DMS 273 (cell line): ENCODE data around the gene GCNT2.
A peak's percentile ranks its signal among the peaks of the same experiment; 100 is the strongest.
"Not testable (repeated sequence)": the region's sequence is repeated elsewhere in the genome, so short reads cannot be mapped to it uniquely, and the experiment has no call there.

Experiments
- DNase-seq: peaks from one replicate; lab custom pipeline; 2025; ENCODE audit not compliant: unreplicated experiment; lab: John Stamatoyannopoulos, UW

Gene GCNT2

DNA sequence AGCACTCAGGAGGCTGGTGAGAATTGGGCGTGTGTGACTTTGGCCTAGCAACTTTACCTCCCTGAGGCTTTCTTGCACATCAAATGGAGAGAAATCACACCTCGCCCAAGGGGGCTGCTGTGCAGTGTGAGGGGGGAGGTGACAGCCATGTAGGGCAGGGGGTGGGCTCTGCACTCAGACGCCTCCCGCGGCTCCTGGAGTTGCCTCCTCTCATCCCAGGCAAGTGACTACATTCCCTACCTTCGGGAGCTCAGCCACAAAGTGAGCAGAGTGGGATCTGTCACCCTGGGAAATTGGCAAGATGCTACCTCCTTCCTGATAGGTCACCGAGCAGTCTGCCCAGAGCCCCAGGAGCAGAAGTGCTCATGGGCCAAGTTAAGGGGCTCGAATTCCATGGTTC is 56.0 kb downstream of the GCNT2 start:
- DNase-seq: no peak

DNA sequence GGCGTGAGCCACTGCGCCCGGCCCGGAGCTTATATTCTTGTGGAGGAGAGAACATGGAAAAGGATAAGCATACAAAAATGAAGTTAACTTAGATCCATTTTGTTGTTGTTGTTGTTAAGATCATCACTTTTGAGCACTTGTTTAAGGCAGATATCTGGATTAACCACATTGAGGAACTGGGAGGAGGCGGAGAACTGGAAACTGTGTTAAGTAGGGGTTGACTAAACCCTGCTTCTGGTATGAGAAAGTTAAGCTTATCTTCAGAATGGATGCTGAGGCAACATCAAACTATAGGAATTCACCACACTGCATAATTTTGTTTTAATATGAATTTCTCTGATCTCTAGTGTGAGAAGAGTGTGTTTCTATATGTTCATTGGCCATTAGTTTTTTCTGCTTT is 57.6 kb downstream of the GCNT2 start:
- DNase-seq: no peak

DNA sequence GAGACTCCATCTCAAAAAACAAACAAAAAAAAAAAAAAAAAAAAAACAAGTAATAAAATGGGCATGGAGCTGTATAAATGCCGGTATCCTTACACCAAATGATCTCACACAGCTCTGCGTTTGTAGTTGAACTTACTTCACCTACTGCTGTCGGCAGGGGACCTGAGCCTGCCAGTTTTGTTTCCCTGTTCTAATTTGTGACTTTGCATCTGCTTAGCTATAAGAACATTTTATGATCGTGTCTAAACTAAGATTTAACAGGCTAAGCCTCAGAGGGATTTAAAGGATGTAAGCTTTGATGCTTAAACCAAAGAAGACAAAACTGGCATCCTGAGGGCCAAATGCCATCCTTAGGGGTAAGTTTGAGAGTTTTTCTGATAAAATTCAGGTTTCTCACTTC is 58.7 kb downstream of the GCNT2 start:
- DNase-seq: no peak

DNA sequence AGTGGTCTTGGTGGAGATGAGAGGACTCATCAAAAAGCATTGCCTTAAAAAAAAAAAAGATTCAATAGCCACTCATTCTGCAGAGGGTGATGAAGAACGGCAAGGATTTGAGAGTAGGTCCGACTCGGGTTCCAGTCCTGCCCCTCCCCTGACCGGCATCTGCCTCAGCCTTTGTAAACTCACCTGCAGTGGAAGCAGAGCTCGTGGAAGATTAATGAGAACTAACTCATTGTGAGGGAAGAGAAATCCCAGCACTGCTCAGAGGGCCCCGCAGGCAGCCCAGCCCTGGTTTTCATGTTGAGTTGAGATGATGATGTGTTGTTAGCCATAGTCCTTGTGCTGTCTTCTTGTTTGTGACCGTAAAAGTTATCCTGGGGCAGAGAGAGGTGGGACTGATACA is 59.4 kb downstream of the GCNT2 start:
- DNase-seq: no peak

DNA sequence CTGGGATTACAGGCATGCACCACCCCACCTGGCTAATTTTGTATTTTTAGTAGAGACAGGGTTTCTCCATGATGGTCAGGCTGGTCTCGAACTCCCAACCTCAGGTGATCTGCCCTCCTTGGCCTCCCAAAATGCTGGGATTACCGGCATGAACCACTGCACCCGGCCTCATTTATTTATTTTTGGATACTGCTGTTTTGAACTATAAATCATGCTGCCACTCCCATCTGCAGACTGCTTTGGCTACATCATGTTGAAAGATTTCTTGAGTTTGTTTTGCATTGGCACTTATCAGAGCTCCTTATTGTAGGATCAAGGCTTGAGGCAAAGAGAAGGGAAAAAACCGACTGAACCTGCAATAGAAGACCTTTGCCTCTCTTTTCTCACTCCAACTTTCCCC is 60.3 kb downstream of the GCNT2 start:
- not testable (repeated sequence) for DNase-seq

DNA sequence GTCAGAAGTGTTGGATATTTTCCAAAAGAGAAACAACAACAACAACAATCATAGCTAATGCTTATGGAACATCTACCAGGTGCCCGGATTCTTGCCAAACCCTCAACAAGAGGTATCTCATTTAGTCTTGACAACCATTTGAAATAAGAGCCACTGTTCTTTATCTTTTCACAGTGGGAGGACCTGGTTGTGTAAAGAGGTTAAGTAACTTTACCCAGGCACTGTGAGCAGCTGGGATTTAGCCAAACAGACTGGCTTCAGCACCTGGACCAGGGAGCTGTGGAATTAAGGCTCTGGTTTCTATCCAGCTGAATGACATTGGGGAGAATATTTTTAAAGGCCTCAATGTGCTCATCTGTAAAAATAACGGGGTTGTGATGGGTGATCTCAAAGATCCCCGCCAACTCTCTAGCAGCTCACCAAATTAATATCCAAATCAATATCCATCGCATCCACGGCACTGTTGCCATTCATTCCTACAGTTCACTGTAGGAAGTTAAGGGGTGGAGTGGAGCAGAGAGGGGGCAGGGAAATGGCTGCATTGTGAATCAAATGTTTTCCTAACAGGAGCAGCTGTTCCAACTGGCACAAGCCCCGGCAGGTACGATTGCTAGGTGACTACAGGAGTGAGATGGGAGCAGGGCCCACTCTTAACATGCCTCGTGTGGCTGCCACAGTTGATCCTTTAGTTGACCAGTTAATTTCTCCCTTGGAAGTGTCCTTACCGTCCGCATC is 61.8 kb downstream of the GCNT2 start:
- DNase-seq: peak; percentile 83

DNA sequence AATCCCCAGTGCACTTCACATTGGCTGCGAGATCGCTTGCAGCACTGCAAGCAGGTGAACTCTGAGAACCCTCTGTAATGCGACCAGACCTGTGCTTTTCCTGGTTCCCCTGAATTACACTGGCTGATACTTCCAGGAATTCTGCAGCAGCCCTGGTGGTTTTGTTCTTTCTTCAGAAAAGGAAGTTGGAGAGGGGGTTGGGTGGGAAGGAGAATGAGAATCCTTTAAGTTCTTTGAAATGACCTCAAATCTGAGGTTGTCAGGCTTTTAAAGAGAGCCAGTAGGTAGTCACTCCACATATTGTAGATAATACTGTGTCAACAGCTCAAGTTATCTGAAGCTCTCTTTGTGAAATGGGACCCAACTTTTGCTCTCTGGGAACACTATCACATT is 62.4 kb downstream of the GCNT2 start:
- no peak for DNase-seq

DNA sequence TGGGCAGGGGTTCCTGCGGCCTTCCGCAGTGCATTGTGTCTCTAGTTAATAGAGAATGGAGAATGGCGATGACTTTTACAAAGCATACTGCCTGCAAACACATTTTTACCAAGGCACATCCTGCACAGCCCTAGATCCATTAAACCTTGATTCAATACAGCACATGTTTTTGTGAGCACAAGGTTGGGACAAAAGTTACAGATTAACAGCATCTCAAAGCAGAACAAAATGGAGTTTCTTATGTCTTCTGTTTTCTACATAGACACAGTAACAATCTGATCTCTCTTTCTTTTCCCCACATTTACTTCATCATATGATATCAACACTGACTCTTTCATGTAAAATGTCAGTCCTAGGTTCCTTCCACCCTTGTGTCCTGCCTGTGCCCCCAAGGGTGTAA is 63.5 kb downstream of the GCNT2 start:
- no peak for DNase-seq

DNA sequence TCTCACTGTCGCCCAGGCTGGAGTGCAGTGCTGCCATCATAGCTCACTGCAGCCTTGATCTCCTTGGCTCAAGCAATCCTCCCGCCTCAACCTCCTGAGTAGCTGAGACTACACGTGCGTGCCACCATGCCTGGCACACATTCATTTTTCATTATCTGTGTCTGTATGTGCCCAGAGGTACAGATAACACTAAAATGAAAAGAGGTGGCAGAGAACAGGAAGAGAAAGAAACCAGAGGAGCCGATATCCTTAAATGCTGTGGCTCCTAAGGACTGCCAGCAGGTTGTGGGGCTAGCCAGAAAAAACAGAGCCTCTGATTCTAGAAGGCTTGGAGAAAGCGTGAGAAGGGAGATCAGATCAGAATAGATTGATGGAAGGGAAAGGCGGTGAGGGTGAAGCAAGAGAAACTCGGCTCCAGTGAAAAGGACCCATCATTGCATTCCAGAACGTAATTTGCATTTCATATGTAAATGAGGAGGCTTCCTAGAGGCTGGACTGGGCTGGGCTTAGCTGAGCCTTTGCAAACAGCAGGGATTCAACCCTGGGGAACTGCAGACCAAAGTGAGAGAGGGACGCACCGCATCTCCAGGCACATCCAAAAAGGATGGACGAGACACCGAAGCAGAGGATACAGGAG is 64.2 kb downstream of the GCNT2 start:
- no peak for DNase-seq

DNA sequence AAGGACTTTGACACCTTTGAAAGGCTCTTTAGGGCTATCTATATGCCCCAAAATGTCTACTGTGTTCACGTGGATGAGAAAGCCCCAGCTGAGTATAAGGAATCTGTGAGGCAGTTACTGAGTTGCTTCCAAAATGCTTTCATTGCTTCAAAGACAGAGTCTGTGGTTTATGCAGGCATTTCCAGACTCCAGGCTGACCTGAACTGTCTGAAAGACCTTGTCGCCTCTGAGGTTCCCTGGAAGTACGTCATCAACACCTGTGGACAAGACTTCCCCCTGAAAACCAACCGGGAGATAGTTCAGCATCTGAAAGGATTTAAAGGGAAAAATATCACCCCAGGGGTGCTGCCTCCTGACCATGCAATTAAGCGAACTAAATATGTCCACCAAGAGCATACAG is 65.2 kb downstream of the GCNT2 start:
- no peak for DNase-seq

DNA sequence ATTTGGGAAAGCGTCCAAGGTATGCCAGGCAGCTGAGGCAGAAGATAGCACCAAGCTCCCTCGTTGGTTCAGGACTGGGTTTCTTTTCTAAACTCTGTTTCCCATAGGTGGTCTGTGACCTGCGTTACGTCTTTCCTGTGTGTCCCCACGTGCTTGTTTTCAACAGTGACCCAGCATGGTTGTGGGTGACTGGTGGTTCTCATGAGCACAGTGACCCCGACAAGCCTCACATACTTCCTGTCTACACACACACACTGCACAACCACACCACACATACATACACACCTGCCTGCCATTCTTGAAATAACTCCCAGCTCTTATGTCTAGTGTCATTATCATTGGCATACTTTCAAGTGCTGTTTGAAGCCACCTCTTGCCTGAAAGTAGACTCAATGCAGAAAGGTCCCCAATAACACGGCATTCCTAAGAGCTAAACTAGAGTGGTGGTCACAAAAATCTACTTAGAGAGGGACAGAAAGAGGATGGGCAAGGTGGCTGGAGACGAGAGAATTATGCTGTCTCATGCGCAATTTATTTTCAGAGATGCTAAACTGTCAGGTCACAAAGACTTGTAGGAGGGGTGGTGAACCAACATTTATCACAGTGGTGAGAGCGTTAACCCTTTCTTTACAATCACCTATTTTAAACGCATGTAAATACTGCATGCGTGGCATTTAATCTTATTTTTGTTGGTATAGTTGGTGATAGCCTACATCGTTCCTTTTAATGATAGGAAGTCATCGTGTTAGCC is 66.7 kb downstream of the GCNT2 start:
- DNase-seq: no peak

DNA sequence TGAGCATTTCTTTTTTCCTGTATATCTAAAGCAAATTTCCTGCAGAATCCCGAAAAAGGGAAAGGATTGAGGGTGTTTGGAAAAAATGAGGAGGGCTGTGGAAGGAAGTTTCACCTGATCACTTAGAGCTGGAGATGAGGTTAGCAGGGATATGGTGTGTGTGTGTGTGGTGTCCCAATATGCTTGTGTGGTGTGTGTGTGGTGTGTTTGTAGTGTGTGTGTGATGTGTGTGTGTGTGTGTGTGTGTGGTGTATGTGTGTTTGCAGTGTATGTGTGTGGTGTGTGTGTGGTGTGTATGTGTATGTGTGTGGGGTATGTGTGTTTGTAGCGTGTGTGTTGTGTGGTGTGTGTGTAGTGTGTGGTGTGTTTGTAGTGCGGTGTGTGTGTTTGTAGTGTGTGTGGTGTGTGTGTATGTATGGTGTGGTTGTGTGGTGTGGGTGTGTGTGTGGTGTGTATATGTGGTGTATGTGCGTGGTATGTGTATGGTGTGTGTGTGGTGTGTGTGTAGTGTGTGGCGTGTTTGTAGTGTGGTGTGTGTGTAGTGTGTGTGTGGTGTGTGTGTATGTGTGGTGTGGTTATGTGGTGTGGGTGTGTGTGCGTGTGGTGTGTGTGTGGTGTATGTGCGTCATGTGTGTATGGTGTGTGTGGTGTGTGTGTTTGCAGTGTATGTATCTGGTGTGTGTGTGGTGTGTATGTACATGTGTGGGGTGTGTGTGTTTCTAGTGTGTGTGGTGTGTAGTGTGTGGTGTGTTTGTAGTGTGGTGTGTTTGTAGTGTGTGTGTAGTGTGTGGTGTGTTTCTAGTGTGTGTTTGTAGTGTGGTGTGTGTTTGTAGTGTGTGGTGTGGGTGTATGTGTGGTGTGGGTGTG is 67.6 kb downstream of the GCNT2 start:
- no peak for DNase-seq

DNA sequence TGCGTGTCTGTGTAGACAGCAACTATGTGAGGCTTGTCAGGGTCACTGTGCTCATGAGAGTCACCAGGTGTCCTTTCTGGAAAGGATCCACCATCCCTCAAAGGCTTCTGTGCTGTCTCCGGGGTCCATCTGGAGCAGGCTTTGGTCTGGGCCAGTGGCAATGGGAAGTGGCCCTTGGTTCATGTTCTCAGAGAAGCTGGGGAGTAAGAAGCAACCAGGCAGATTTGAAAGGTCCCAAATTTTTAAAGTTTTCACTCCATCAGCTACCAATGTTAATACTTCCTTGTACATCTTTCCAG is 68.2 kb downstream of the GCNT2 start:
- peak; percentile 30 for DNase-seq

DNA sequence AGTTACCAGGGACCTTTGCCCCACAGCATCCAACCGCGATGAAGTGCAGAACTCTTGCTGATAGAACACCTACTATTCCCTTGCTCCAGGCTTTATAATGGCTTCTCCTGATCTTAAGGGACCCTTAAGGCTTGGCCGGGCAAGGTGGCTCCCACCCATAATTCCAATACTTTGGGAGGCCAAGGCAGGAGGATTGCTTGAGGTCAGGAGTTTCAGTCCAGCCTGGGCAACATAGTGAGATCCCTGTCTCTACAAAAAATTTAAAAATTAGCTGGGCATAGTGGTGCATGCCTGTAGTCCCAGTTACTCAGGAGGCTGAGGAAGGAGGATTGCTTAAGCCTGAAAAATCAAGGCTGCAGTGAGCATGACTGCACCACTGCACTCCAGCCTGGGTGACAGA is 68.8 kb downstream of the GCNT2 start:
- no peak for DNase-seq

DNA sequence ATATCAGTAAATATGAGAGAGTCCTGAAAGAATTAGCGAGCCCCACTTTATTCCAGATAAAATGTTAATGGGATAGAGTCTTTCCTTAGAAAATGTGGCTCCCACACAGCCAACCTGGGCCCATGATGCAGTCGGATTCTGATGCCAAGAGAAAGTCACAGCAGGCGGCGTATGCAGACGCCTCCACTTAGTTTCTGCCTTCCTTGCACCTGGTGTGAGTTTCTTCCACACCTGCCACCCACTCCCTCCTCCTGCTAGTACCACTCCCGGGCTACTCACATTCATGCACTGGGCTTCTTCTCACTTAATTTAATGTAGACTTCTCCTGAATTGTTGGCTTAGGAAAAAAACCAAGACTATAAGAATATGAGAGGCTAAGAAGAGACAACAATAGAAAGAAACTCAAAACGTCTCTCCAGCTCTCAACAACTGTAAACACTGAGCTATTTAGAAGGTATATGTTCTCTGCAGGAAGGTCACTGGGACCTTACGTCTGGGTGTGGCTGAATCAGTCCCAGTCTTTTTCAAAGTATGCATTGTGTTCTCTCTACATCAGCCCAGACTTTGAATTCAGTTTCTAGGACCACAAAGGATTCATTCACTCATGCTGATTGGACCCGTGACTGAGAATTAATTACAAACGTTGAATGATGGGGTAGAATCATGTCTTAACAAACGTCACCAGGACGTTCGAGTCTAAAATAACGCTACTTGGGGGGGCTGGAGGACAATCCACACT is 70.4 kb downstream of the GCNT2 start:
- no peak for DNase-seq

DNA sequence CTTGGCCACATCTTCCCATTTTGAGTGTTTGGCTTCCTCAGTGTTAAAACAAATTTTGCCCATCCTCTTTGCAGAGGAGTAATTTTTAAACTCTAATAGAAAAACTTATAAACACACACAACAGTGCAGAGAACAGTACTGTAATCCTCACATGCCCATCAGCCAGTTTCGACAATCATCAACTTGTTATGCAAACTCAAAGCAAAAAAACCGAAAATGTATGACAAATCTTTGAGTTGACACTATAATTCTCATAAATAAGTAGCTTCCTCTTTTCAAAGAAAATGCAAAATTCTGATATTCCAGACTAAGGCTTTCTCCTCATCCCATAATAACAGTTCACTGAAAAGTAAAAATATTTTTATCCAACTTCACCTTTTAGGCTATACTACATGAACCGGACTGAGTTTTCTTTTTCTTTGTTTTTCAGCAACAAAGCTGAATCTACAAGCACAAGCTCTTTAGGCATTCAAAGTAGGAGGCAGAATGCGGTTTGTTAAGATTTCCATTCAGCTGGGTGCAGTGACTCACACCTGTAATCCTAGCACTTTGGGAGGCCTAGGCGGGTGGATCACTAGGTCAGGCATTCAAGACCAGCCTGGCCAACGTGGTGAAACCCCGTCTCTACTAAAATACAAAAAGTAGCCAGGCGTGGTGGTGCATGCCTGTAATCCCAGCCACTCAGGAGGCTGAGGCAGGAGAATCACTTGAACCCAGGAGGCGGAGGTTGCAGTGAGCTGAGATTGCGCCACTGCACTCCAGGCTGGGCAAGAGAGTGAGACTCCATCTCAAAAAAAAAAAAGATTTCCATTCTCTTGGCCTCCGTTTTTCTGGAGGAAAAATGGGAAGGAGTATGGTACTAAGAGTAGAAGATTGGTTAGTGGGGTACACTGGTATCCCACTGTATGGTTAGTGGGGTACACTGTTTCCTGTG is 74.8 kb downstream of the GCNT2 start:
- no peak for DNase-seq

DNA sequence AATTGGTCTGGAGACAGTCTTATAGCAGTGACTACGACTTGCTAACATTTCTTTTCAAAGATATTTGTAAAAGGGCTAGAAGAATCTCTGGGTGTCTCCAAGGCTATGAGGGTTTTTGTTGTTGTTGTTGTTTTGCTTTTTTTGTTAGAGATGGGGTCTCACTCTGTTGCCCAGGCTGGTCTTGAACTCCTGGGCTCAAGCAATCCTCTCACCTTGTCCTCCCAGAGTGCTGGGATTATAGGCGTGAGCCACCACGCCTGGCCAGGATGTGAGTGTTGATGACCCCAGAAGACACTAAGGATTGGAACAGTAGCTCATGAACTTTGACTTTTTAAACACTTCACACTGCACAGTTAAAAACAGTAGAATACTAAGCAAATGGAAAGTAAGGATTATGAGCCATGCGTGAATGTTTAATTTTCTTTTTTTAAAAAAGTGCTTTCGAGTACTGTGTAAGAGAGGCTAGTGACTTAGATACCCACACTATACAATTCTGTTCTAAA is 76.4 kb downstream of the GCNT2 start:
- DNase-seq: no peak

DNA sequence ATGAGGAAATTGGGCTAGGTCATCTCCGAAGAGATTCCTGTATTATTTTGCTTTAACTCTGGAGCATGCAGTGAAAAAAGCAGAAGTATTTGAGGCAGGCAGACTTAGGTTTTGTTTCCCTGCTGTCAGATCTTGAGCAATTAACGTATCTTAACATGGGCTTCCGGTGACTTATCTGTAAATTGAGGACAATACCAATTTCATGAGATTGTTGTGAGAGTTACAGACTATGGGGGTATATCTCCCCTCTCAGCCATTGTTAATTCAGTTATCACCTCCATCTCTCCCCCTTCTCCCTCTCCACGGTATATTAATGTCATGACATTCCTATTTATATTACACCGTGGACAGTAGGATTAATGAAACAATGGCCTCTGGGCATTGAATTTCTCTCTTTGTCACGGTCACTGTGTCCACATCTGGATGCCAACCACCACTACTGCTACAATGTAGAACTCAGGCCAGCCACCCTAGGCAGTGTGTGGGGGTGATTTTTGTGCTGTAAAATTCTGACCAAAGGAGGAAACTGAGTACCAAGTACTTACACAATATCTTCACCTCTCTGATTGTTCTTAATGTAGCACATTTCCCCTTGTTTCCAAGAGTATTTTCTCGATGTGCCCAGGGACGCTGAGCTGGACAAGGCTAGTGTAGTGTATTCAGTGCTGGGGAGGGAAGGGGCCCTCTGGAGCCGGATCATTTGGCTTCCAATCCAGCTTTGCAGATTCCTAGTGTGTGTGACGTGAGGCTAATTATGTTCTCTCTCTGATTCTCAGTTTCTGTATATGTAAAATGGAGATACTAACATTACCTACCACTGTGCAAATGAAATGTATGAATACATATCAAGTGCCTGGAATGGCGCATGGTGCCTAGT is 77.2 kb downstream of the GCNT2 start:
- DNase-seq: no peak

DNA sequence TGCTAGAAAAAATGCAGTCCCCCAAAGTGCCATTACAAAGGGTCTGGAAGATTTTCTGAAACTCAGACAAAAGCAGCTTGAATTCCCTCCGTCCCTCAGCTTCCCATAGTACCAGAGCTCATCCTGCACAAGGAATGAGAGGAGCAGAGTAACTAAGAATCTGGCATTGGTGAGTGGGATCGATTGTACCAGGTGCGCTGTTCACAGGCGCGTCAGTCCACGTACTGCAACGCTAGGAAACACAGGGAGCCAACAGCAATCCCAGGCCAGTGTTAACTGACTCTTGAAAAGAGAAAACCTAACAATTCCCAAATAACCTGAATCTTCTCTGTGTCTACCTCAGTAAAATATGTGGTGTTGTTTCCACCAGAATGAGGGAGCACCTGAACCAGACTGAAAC is 77.9 kb downstream of the GCNT2 start:
- DNase-seq: no peak
